Colonic mucosa (tissue), 4 donors: ENCODE results near the gene FAM3B. TPM values are rescaled to one million over a fixed set of nuclear protein-coding genes. Genes with fewer than 3 reads are reported as not detected.

Source experiments
- DNase-seq: peaks from one replicate; pipeline ENCODE4 v3.0.0-alpha.2; 2020
- H3K27ac ChIP-seq: fragments of 200-600 bp; one replicate; pipeline ENCODE4 v1.8.0; 2021
- H3K27me3 ChIP-seq: fragments of 200-600 bp; one replicate; pipeline ENCODE4 v1.8.0; 2021
- H3K36me3 ChIP-seq: fragments of 200-600 bp; one replicate; pipeline ENCODE4 v1.8.0; 2021
- H3K4me1 ChIP-seq: fragments of 200-600 bp; one replicate; pipeline ENCODE4 v1.8.0; 2021; ENCODE audit warnings: mild to moderate bottlenecking
- H3K4me3 ChIP-seq: fragments of 200-600 bp; one replicate; pipeline ENCODE4 v1.8.0; 2021
- H3K9ac ChIP-seq, 2 donors: one replicate each; pipeline ENCODE4 v1.7.0; 2013; ENCODE audit warnings: control low read depth in 2 of 2, low read depth in 2 of 2, low read length in 2 of 2
- H3K9me3 ChIP-seq: fragments of 200-600 bp; one replicate; pipeline ENCODE4 v1.8.0; 2021
- intact Hi-C: fragments of 100-400 bp; cut with DNase I; formaldehyde crosslinking; loops from one replicate; pipeline ENCODE4 v1.14.1; 2022
- total RNA-seq, 2 donors: library from RNA; stranded (reverse); fragmentation: NEBNext Ultra II Directional in 1 of 2; extraction: Animal tissue kit (Norgen Biotek cat#: 25700) in 1 of 2; gene quantifications; one replicate each; pipeline ENCODE4 v1.2.1, GENCODE V29; 2021
- TF ChIP-seq, protein P1 (sequence below): fragments of 200-600 bp; IDR thresholded peaks from one replicate; pipeline ENCODE4 v1.8.0; 2022; ENCODE audit warnings: antibody characterized with exemption, mild to moderate bottlenecking
- donor health status: healthy.
- donor health status: DM: no; HTN: no; CAD: no.
- donor health status: DM: no; HTN: no; CAD: no.

The FAM3B gene
- total RNA-seq, 2 donors from 2014 or later: 0.35 to 0.90 TPM

- Histone ChIP-seq H3K9me3 (no peaks in the 10 kb centered on the region), H3K27ac (peak overlapping the region; percentile 19), H3K9ac (peak overlapping the region in 1 of 2 donors; percentile 16), H3K4me3 (no peak overlapping the region), H3K4me1 (no peaks in the 10 kb centered on the region), H3K36me3 (no peaks in the 10 kb centered on the region), H3K27me3 (no peaks in the 10 kb centered on the region)
- TF ChIP-seq, protein P1, sequence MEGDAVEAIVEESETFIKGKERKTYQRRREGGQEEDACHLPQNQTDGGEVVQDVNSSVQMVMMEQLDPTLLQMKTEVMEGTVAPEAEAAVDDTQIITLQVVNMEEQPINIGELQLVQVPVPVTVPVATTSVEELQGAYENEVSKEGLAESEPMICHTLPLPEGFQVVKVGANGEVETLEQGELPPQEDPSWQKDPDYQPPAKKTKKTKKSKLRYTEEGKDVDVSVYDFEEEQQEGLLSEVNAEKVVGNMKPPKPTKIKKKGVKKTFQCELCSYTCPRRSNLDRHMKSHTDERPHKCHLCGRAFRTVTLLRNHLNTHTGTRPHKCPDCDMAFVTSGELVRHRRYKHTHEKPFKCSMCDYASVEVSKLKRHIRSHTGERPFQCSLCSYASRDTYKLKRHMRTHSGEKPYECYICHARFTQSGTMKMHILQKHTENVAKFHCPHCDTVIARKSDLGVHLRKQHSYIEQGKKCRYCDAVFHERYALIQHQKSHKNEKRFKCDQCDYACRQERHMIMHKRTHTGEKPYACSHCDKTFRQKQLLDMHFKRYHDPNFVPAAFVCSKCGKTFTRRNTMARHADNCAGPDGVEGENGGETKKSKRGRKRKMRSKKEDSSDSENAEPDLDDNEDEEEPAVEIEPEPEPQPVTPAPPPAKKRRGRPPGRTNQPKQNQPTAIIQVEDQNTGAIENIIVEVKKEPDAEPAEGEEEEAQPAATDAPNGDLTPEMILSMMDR: no peak
- no peak for DNase-seq
- intact Hi-C loops: no loop called here
These were observed 52.1 kb downstream of the FAM3B start for GRCh38 chr21:41368735-41369104.

- intact Hi-C loops: no loop called here
- Histone ChIP-seq H3K9me3 (no peaks in the 10 kb centered on the region), H3K27me3 (no peaks in the 10 kb centered on the region), H3K27ac (peak overlapping the region; percentile 19), H3K4me3 (peak overlapping the region; percentile 19), H3K36me3 (no peaks in the 10 kb centered on the region), H3K9ac (peak overlapping the region in 1 of 2 donors; percentile 16), H3K4me1 (no peaks in the 10 kb centered on the region)
- DNase-seq: no peak
- TF ChIP-seq, protein P1: no peak
These were observed 52.7 kb downstream of the FAM3B start for GRCh38 chr21:41369105-41369919.

DNA sequence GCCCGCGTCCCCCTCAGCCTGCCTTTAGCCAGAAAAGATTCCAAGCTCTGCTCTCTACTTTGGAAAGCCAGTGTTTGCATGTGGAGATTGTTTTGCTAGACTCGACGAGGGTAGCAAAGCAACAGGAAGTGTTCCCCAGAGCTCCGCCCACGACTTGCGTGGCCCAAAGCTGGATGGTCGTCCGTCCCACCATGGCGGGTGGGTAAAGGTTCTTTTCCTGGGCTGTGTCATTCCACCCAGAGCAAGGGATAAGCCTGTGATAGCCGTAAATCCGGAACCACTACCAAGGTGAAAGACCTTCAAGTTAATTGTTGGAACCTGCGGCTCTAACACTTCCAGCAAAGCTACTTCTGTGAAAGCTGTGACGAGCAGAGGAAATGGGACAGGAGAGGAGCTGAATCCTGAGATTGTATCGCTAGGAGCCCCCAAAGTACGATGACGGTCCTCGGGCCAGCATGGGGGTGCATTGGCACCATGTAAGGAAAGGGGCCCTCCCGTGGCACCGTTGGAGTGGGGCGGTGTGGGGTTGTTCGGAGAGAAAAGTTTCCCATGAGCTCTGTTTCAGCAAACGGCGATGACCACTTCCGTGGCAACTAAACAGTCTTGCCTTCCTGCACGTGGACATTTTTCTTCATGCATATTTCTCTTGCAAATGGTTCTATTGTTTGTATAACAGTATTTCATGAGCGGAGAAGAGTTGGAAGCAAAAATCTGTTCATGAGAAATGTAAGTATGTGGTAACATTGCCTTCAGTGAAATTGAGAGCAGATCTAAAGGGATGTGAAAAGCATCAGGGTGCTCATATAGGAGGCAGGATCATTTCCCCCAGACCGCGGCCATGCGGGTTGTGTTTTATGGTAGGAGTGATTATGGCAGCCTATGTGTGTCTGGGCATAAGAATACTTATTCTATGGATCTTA is 53.6 kb downstream of the FAM3B start:
- Histone ChIP-seq H3K4me1 (no peaks in the 10 kb centered on the region), H3K27me3 (no peaks in the 10 kb centered on the region), H3K9ac (peak overlapping the region in 1 of 2 donors; percentile 33), H3K4me3 (peak overlapping the region; percentile 19), H3K9me3 (no peaks in the 10 kb centered on the region), H3K27ac (no peak overlapping the region), H3K36me3 (no peaks in the 10 kb centered on the region)
- intact Hi-C loops: no loop called here
- TF ChIP-seq, protein P1: no peak
- no peak for DNase-seq

DNA sequence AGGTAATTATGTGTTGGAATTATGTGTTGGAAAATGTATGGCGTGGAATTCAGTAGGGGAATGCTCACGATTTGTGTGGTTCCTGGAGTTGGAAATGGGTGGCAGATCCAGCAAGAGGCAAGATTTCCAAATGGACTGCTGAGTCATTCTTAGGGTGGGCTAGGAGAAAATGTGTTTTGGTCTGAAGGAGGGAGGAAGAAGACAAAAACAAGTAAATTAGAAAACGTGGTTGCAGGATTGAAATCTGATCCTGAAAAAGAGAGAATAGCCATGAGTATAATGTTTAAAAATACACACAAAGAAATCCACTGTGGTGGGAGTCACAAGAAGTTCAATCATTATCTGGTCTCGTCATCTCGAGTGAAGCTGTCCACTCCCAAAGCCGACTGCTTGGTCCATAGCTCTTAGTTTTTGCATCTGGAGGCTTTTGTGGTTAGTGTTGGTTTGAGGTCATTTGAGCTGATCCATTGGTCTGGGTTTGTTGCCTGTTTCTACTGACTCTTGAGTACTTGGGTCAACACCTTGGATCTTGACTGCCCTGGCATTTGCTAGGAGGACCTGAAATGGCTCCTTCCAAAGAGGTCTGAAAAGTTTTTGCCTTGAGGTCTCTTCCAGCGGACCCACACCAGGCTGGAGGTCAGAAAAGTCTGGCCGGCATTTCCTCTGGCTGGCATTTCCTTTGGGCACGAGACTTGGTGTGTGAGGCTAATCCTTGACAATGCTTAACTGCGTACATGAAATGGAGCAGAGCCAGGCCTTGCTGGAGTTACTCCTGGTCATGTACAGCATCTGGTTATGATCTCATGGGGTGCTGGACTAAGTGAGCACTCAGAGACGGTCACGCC is 54.5 kb downstream of the FAM3B start:
- Histone ChIP-seq H3K9me3 (no peaks in the 10 kb centered on the region), H3K27me3 (no peaks in the 10 kb centered on the region), H3K4me3 (no peak overlapping the region), H3K36me3 (no peaks in the 10 kb centered on the region), H3K4me1 (no peaks in the 10 kb centered on the region), H3K9ac (no peak overlapping the region), H3K27ac (no peak overlapping the region)
- no peak for DNase-seq
- intact Hi-C loops: no loop called here
- TF ChIP-seq, protein P1: no peak

- TF ChIP-seq, protein P1: no peak
- no peaks in the 10 kb centered on the region for H3K4me1 ChIP-seq
- no peaks in the 10 kb centered on the region for H3K9me3 ChIP-seq
- intact Hi-C loops: no loop called here
- no peak overlapping the region for H3K27ac ChIP-seq
- no peak for DNase-seq
- H3K36me3 ChIP-seq: no peaks in the 10 kb centered on the region
- no peak overlapping the region for H3K4me3 ChIP-seq
- no peaks in the 10 kb centered on the region for H3K27me3 ChIP-seq
- H3K9ac ChIP-seq: no peak overlapping the region
These were observed 55.1 kb downstream of the FAM3B start for GRCh38 chr21:41371685-41372030.
